SK-N-SH (cell line): Measurements from ENCODE around the gene SNRNP25. TPM values are rescaled to one million over a fixed set of nuclear protein-coding genes. Genes with fewer than 3 reads are reported as not detected.

ENCODE experiments used
- CTCF ChIA-PET: fragments of 300-600, 350-600 bp; formaldehyde crosslinking; extraction: SDS; loops from one replicate; lab custom pipeline; 2021; lab: Yijun Ruan, JAX
- POLR2A ChIA-PET: fragments of 350-600 bp; sonication (Branson Sonifier 250); formaldehyde crosslinking; extraction: SDS; loops from one replicate; lab custom pipeline; 2020; ENCODE audit warnings: antibody characterized with exemption, inconsistent platforms; lab: Yijun Ruan, JAX
- DNase-seq: peaks from one replicate; pipeline ENCODE4 v3.0.0; 2012
- H2AFZ ChIP-seq: fragments of 200-600 bp; sonication (generic); 2 replicates; pipeline ENCODE4 v1.8.1; 2016; ENCODE audit warnings: antibody characterized with exemption, mild to moderate bottlenecking, low read depth
- H3F3A ChIP-seq: fragments of 200-600 bp; sonication (generic); replicated peaks from 2 replicates; pipeline ENCODE3; 2016; ENCODE audit warnings: antibody characterized with exemption, mild to moderate bottlenecking; ENCODE audit not compliant: insufficient read depth
- H3K27ac ChIP-seq, 2 experiments: fragments of 200-500 bp in 1 of 2; fragments of 200-600 bp in 1 of 2; sonication (Bioruptor generic) in 1 of 2; sonication (generic), shearing (Covaris generic) in 1 of 2; 2 replicates each; pipeline versions ENCODE4 v1.5.1 to v1.6.1; 2014 to 2016; ENCODE audit warnings: low read depth in 2 of 2, inconsistent platforms in 1 of 2, low read length in 1 of 2, mild to moderate bottlenecking in 1 of 2, mixed read lengths in 1 of 2
- H3K27me3 ChIP-seq: fragments of 200-600 bp; sonication (generic), shearing (Covaris generic); 2 replicates; pipeline ENCODE4 v1.6.1; 2016; ENCODE audit warnings: mixed run types; ENCODE audit not compliant: insufficient read depth
- H3K36me3 ChIP-seq, 2 experiments: fragments of 200-500 bp in 1 of 2; fragments of 200-600 bp in 1 of 2; sonication (Bioruptor generic) in 1 of 2; sonication (generic) in 1 of 2; replicated peaks in 1 of 2; 2 replicates each; pipeline versions ENCODE3 to v1.5.1; 2014 to 2016; ENCODE audit warnings: low read length in 1 of 2, mild to moderate bottlenecking in 1 of 2; ENCODE audit not compliant: insufficient read depth in 2 of 2, control insufficient read depth in 1 of 2
- H3K4me1 ChIP-seq, 2 experiments: fragments of 200-500 bp in 1 of 2; fragments of 200-600 bp in 1 of 2; sonication (Bioruptor generic) in 1 of 2; sonication (generic), shearing (Covaris generic) in 1 of 2; 2 replicates each; pipeline versions ENCODE4 v1.5.1 to v1.6.1; 2014 to 2016; ENCODE audit warnings: low read depth in 1 of 2, low read length in 1 of 2, mixed run types in 1 of 2; ENCODE audit not compliant: insufficient read depth in 2 of 2, control insufficient read depth in 1 of 2
- H3K4me2 ChIP-seq: fragments of 200-600 bp; sonication (generic), shearing (Covaris generic); 2 replicates; pipeline ENCODE4 v1.6.1; 2017; ENCODE audit warnings: mixed run types
- H3K4me3 ChIP-seq, 2 experiments: fragments of 200-500 bp in 1 of 2; fragments of 200-600 bp in 1 of 2; sonication (Bioruptor generic) in 1 of 2; sonication (generic), shearing (Covaris generic) in 1 of 2; 2 replicates each; pipeline versions ENCODE4 v1.5.1 to v1.8.1; 2014 to 2016; ENCODE audit warnings: low read depth in 2 of 2, inconsistent platforms in 1 of 2, low read length in 1 of 2, mild to moderate bottlenecking in 1 of 2, mixed read lengths in 1 of 2, moderate library complexity in 1 of 2
- H3K79me2 ChIP-seq: fragments of 200-600 bp; sonication (generic); 2 replicates; pipeline ENCODE4 v1.8.1; 2017; ENCODE audit warnings: mild to moderate bottlenecking; ENCODE audit not compliant: insufficient read depth
- H3K9ac ChIP-seq: fragments of 200-600 bp; sonication (generic); 2 replicates; pipeline ENCODE4 v1.6.1; 2017; ENCODE audit warnings: mixed run types
- H3K9me2 ChIP-seq: fragments of 200-600 bp; sonication (generic); 2 replicates; pipeline ENCODE4 v1.6.1; 2017; ENCODE audit warnings: mixed run types
- H3K9me3 ChIP-seq: fragments of 200-600 bp; sonication (generic); 2 replicates; pipeline ENCODE4 v1.6.1; 2017; ENCODE audit warnings: mixed run types, mild to moderate bottlenecking, moderate library complexity
- H4K20me1 ChIP-seq: fragments of 200-600 bp; sonication (generic); 2 replicates; pipeline ENCODE4 v1.6.1; 2017; ENCODE audit warnings: mild to moderate bottlenecking, mixed run types; ENCODE audit not compliant: insufficient read depth
- ELF1 ChIP-seq: IDR thresholded peaks from 2 replicates; pipeline ENCODE4 v1.4.0; 2012
- EP300 ChIP-seq, 2 experiments: IDR thresholded peaks; 2 replicates each; pipeline versions ENCODE4 v1.4.0 to v1.6.1; 2012; ENCODE audit warnings: borderline replicate concordance in 1 of 2, low read depth in 1 of 2, low read length in 1 of 2
- FOSL2 ChIP-seq: IDR thresholded peaks from 2 replicates; pipeline ENCODE4 v1.4.0; 2012; ENCODE audit warnings: low read depth, mild to moderate bottlenecking, moderate library complexity, borderline replicate concordance
- FOXJ3 ChIP-seq: sonication (generic); formaldehyde crosslinking; IDR thresholded peaks from 2 replicates; pipeline ENCODE4 v1.5.1; 2020; ENCODE audit warnings: mild to moderate bottlenecking, missing genetic modification reagents
- GATA2 ChIP-seq: sonication (generic); formaldehyde crosslinking; IDR thresholded peaks from 2 replicates; pipeline ENCODE4 v1.5.0; 2020; ENCODE audit warnings: mild to moderate bottlenecking, missing genetic modification reagents
- MEF2A ChIP-seq: IDR thresholded peaks from 2 replicates; pipeline ENCODE4 v1.4.0; 2012; ENCODE audit warnings: low read depth, borderline replicate concordance
- MXI1 ChIP-seq: IDR thresholded peaks from 2 replicates; pipeline ENCODE4 v1.6.1; 2012; ENCODE audit warnings: mild to moderate bottlenecking, low read depth, low read length, improper control_type of control experiment
- RCOR1 ChIP-seq: fragments of 150-350 bp; IDR thresholded peaks from 2 replicates; pipeline ENCODE4 v1.6.1; 2017; ENCODE audit warnings: antibody characterized with exemption, low read length
- RFX5 ChIP-seq: IDR thresholded peaks from 2 replicates; pipeline ENCODE4 v1.6.1; 2012; ENCODE audit warnings: mild to moderate bottlenecking, improper control_type of control experiment, low read length
- RXRA ChIP-seq: IDR thresholded peaks from 2 replicates; pipeline ENCODE4 v1.4.0; 2012; ENCODE audit warnings: low read depth, mild to moderate bottlenecking, borderline replicate concordance
- SMC3 ChIP-seq: IDR thresholded peaks from 2 replicates; pipeline ENCODE4 v1.6.1; 2012; ENCODE audit warnings: low read depth, low read length, improper control_type of control experiment
- TAF1 ChIP-seq: IDR thresholded peaks from 2 replicates; pipeline ENCODE4 v1.6.1; 2012; ENCODE audit warnings: low read depth, mild to moderate bottlenecking, low read length, moderate library complexity, borderline replicate concordance
- TEAD4 ChIP-seq: IDR thresholded peaks from 2 replicates; pipeline ENCODE4 v1.4.0; 2012; ENCODE audit warnings: mild to moderate bottlenecking, borderline replicate concordance; ENCODE audit not compliant: insufficient read depth
- USF2 ChIP-seq: fragments of 150-350 bp; IDR thresholded peaks from 2 replicates; pipeline ENCODE4 v1.6.1; 2017; ENCODE audit warnings: antibody characterized with exemption, low read length, low read depth, borderline replicate concordance
- WGBS: methylation state at CpG from one replicate; pipeline ENCODE4 v1.1.6; 2017; ENCODE audit warnings: low lambda C conversion rate; 5-methylcytosine and 5-hydroxymethylcytosine counted together
- polyA plus RNA-seq, 3 experiments: library from polyadenylated mRNA; depleted of rRNA; stranded (reverse); fragments of >200 nt; gene quantifications; 2 replicates each; pipeline ENCODE4 v1.2.3, GENCODE V29; 2012
- TF ChIP-seq, protein P1 (sequence below): fragments of 200-600 bp; sonication (generic); IDR thresholded peaks from 2 replicates; pipeline ENCODE4 v1.6.1; 2017; ENCODE audit warnings: antibody characterized with exemption, mild to moderate bottlenecking, moderate library complexity
- TF ChIP-seq, protein P2 (sequence below): IDR thresholded peaks from 2 replicates; pipeline ENCODE4 v1.4.0; 2012; ENCODE audit warnings: low read depth

SNRNP25 gene
- polyA plus RNA-seq, 1 of the 3 experiments (the other 2 are of a cell fraction), result 73.4 TPM

DNA sequence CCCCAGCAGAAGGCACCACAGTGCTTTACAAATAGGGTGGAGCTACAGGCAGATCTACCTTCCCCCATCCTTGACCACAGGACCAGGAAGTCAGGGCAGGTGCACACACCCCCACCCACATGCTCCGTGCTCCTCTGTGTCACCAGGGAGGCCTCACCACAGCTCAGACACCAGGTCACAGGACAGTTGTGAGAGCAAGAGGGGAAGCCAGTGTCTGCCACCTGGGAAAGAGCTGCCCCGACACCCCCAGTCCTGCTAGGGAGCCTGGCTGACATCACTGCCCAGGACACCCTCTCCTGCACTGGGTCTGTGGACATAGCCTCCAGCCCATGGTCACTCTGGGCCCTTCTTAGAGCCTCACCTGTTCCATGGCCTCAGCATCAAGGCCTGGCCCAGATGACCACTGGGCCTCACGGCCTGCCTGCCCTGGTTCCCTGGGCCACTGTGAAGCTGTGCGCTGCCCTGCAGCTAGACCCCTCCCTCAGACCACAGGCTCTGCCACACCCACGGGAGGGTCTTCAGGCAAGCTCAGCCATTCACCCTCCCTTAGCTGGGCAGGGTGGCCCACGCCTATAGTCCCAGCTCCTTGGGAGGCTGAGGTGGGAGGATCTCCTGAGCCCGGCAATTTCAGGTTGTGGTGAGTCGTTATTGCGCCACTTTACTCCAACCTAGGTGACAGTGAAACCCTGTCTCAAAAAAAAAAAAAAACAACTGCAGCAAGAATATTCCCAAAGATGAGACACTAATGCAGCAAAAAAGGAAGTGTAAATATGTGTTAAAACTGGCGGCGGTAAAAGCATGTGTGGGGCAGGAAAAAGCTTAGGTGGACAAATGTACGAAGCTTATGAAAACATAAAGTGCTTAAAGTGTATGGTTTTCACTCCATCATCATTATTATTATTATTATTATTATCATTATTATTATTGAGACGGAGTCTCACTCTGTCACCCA is 14.4 kb upstream of the SNRNP25 start:
- POLR2A ChIA-PET, result no interaction called here
- DNase-seq, result no peak
- no peak overlapping the region for H3K4me3 ChIP-seq
- no peaks in the 10 kb centered on the region for H3K27me3 ChIP-seq
- H3K79me2 ChIP-seq, result no peaks in the 10 kb centered on the region
- no peak overlapping the region for H2AFZ ChIP-seq
- no peak overlapping the region for H3K4me2 ChIP-seq
- H3K9me2 ChIP-seq, result no peaks in the 10 kb centered on the region
- H3F3A ChIP-seq, result no peaks in the 10 kb centered on the region
- 93% methylated on average over 13 of the region's 13 CpGs for WGBS
- peaks cover 2 to 3% of the 10 kb centered on the region in 2 experiments for H3K36me3 ChIP-seq
- H4K20me1 ChIP-seq, result no peaks in the 10 kb centered on the region
- CTCF ChIA-PET, result interaction anchor here (0.7 to 1.3 kb wide), 2 partner anchors 26 to 33 kb away, joined by 3 to 5 read pairs; no protein-coding TSS in a partner anchor
- peaks cover 0 to 5% of the 10 kb centered on the region in 2 experiments; a peak in 1 of 4 replicates for H3K4me1 ChIP-seq
- no peak for TF ChIP-seq TAF1
- TF ChIP-seq USF2, result no peak
- no peak for TF ChIP-seq GATA2 (CRISPR knock-in tag)
- TF ChIP-seq FOSL2, result no peak
- no peak for TF ChIP-seq EP300 (IDR thresholded peaks at IDR 0.05; ENCODE audit: borderline replicate concordance in 1 of 2, low read depth in 1 of 2, low read length in 1 of 2)
- TF ChIP-seq, protein P1, sequence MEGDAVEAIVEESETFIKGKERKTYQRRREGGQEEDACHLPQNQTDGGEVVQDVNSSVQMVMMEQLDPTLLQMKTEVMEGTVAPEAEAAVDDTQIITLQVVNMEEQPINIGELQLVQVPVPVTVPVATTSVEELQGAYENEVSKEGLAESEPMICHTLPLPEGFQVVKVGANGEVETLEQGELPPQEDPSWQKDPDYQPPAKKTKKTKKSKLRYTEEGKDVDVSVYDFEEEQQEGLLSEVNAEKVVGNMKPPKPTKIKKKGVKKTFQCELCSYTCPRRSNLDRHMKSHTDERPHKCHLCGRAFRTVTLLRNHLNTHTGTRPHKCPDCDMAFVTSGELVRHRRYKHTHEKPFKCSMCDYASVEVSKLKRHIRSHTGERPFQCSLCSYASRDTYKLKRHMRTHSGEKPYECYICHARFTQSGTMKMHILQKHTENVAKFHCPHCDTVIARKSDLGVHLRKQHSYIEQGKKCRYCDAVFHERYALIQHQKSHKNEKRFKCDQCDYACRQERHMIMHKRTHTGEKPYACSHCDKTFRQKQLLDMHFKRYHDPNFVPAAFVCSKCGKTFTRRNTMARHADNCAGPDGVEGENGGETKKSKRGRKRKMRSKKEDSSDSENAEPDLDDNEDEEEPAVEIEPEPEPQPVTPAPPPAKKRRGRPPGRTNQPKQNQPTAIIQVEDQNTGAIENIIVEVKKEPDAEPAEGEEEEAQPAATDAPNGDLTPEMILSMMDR, result no peak
- TF ChIP-seq, protein P2, sequence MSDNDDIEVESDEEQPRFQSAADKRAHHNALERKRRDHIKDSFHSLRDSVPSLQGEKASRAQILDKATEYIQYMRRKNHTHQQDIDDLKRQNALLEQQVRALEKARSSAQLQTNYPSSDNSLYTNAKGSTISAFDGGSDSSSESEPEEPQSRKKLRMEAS, result no peak
- no peak for TF ChIP-seq TEAD4
- no peak for TF ChIP-seq RXRA
- TF ChIP-seq MEF2A, result no peak
- TF ChIP-seq ELF1, result no peak
- no peak for TF ChIP-seq SMC3
- no peak overlapping the region for H3K9ac ChIP-seq
- no peak overlapping the region for H3K27ac ChIP-seq
- no peaks in the 10 kb centered on the region for H3K9me3 ChIP-seq

- no peaks in the 10 kb centered on the region for H3F3A ChIP-seq
- no peaks in the 10 kb centered on the region for H4K20me1 ChIP-seq
- H3K79me2 ChIP-seq, result no peaks in the 10 kb centered on the region
- no peak overlapping the region for H3K9ac ChIP-seq
- no peaks in the 10 kb centered on the region for H3K9me2 ChIP-seq
- POLR2A ChIA-PET, result no interaction called here
- WGBS, result 94% methylated on average over 19 of the region's 22 CpGs
- H3K27me3 ChIP-seq, result no peaks in the 10 kb centered on the region
- no peak overlapping the region for H2AFZ ChIP-seq
- H3K36me3 ChIP-seq, result peaks cover 3 to 17% of the 10 kb centered on the region in 2 experiments
- no peaks in the 10 kb centered on the region for H3K4me1 ChIP-seq
- no peak for TF ChIP-seq FOXJ3 (CRISPR knock-in tag)
- TF ChIP-seq TAF1, result no peak
- TF ChIP-seq RCOR1, result no peak
- TF ChIP-seq, protein P2, result no peak
- no peak for TF ChIP-seq RFX5
- TF ChIP-seq MXI1, result no peak
- TF ChIP-seq, protein P1, result no peak
- H3K4me3 ChIP-seq, result no peak overlapping the region
- no peak overlapping the region for H3K4me2 ChIP-seq
- no peak overlapping the region for H3K27ac ChIP-seq
- CTCF ChIA-PET, result interaction anchor here (1.5 kb wide), 2 partner anchors 24 to 55 kb away, joined by 5 to 6 read pairs; no protein-coding TSS in a partner anchor
- DNase-seq, result no peak
- H3K9me3 ChIP-seq, result no peaks in the 10 kb centered on the region
These were observed 12.1 kb upstream of the SNRNP25 start for GRCh38 chr16:41439-42068.
